Transverse colon (tissue), 4 donors: ENCODE results near the gene RMND1. TPM values are rescaled to one million over a fixed set of nuclear protein-coding genes. Genes with fewer than 3 reads are reported as not detected.

Experiments used
- DNase-seq: peaks from one replicate; pipeline ENCODE4 v3.0.0-alpha.2; 2019
- H3K27ac ChIP-seq, 4 donors: fragments of 200-600 bp; sonication (generic); 2 replicates each; pipeline ENCODE4 v1.5.1; 2016 to 2018; ENCODE audit warnings: inconsistent platforms in 4 of 4
- H3K27me3 ChIP-seq: fragments of 200-600 bp; sonication (generic); 2 replicates; pipeline ENCODE4 v1.5.1; 2017; ENCODE audit warnings: inconsistent platforms
- H3K36me3 ChIP-seq, 4 donors: fragments of 200-600 bp; sonication (generic); 2 replicates each; pipeline ENCODE4 v1.5.1; 2017 to 2019; ENCODE audit warnings: inconsistent platforms in 4 of 4
- H3K4me1 ChIP-seq, 4 donors: fragments of 200-600 bp; sonication (generic); 2 replicates each; pipeline ENCODE4 v1.5.1; 2017 to 2020; ENCODE audit warnings: inconsistent platforms in 4 of 4
- H3K4me3 ChIP-seq, 4 donors: fragments of 200-600 bp; sonication (generic); 1 replicate in 1 of 4; 2 replicates in 3 of 4; pipeline versions ENCODE4 v1.5.1 to v1.6.1; 2017 to 2019; ENCODE audit warnings: inconsistent platforms in 4 of 4
- H3K9me3 ChIP-seq, 2 donors: fragments of 200-600 bp; sonication (generic); 2 replicates each; pipeline ENCODE4 v1.5.1; 2017 to 2019; ENCODE audit warnings: inconsistent platforms in 2 of 2
- CTCF ChIP-seq, 5 experiments: fragments of 200-600 bp in 3 of 5; fragments of 450-650 bp in 2 of 5; sonication (generic) in 3 of 5; IDR thresholded peaks; 1 replicate in 2 of 5; 2 replicates in 3 of 5; pipeline ENCODE4 v1.5.1; 2016 to 2017; ENCODE audit warnings: antibody characterized with exemption in 5 of 5, inconsistent platforms in 3 of 5, mild to moderate bottlenecking in 2 of 5, moderate library complexity in 1 of 5
- EP300 ChIP-seq: sonication (generic); formaldehyde crosslinking; IDR thresholded peaks from one replicate; pipeline ENCODE4 v1.6.1; 2017; ENCODE audit warnings: antibody characterized with exemption, low read depth
- POLR2A ChIP-seq: fragments of 450-650 bp; IDR thresholded peaks from one replicate; pipeline ENCODE4 v1.6.1; 2016; ENCODE audit warnings: antibody characterized with exemption, mild to moderate bottlenecking, moderate library complexity
- POLR2AphosphoS5 ChIP-seq, 3 donors: sonication (generic); formaldehyde crosslinking; IDR thresholded peaks; one replicate each; pipeline ENCODE4 v1.6.1; 2016; ENCODE audit warnings: antibody characterized with exemption in 3 of 3
- WGBS, 2 donors: methylation state at CpG; one replicate each; pipeline ENCODE4 v1.1.5; 2018; ENCODE audit warnings: low coverage in 1 of 2; 5-methylcytosine and 5-hydroxymethylcytosine counted together
- in situ Hi-C, 4 donors: fragments of 200-750 bp; cut with MboI; loops; one replicate each; pipeline versions ENCODE4 v1.15.0 to v1.15.1; 2017; ENCODE audit warnings: low sequenced_read_pairs in 3 of 4, low pct_ligation_motif_present in 1 of 4, low pct_unique_long_range_greater_than_20kb in 1 of 4
- intact Hi-C: fragments of 100-400 bp; cut with DNase I; formaldehyde crosslinking; loops from one replicate; pipeline ENCODE4 v1.15.1; 2023; ENCODE audit warnings: low total_unique reads
- total RNA-seq, 4 donors: library from RNA; depleted of rRNA; stranded (reverse); fragments of >200 nt; gene quantifications; one replicate each; pipeline ENCODE4 v1.1.0, GENCODE V29; 2016

Gene RMND1
- total RNA-seq, 4 donors from 2014 or later: 5.6 to 29.2 (median 17.5) TPM

DNA sequence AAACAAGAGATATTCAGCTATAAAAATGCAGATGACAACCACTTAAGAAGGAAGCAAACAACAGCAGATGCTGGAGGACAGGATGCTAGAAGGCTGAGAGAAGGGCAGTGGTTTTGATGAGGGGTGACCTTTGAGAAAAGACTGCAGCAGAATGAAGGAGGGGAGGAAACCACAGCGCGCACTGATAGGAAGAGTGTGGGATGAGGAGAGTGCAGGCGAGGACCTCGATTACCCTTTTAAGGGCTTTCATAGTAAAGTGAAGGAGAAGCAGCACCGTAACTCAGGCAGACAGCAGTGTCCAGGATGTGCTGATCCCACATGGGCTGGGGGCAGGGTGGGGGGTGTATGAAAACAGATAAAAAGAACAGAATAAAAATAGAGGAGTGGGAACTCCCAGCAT is 79.8 kb downstream of the RMND1 start:
- intact Hi-C loops: loop anchor here (5.0 kb wide), 1 partner anchor 1620 kb away; no protein-coding TSS in a partner anchor
- Histone ChIP-seq H3K36me3 (peaks cover 0 to 8% (median 0%) of the 10 kb centered on the region in 4 donors), H3K4me3 (no peak overlapping the region), H3K4me1 (peaks cover 0 to 9% (median 1%) of the 10 kb centered on the region in 4 donors), H3K27me3 (no peaks in the 10 kb centered on the region), H3K9me3 (no peaks in the 10 kb centered on the region), H3K27ac (no peak overlapping the region)
- DNase-seq: no peak
- TF ChIP-seq POLR2A (no peak), EP300 (no peak), POLR2AphosphoS5 (IDR thresholded peaks at IDR 0.05) (no peak), CTCF (IDR thresholded peaks at IDR 0.05) (no peak)
- WGBS, 2 donors: 78 to 89% methylated on average over 5 of the region's 5 CpGs
- in situ Hi-C loops: no loop called here

- Histone ChIP-seq H3K27ac (no peak overlapping the region), H3K27me3 (no peaks in the 10 kb centered on the region), H3K4me3 (no peak overlapping the region), H3K9me3 (no peaks in the 10 kb centered on the region), H3K36me3 (peaks cover 0 to 19% (median 5%) of the 10 kb centered on the region in 4 donors), H3K4me1 (peaks cover 0 to 9% (median 1%) of the 10 kb centered on the region in 4 donors)
- TF ChIP-seq EP300 (no peak), POLR2AphosphoS5 (IDR thresholded peaks at IDR 0.05) (no peak), CTCF (IDR thresholded peaks at IDR 0.05) (no peak), POLR2A (no peak)
- DNase-seq: no peak
- in situ Hi-C loops (no loop called here), intact Hi-C loops (loop anchor here (5.0 kb wide), 1 partner anchor 1618 kb away; no protein-coding TSS in a partner anchor)
- 80 to 100% methylated on average over 2 to 6 of the region's 6 CpGs for WGBS, 2 donors
These were observed 81.3 kb downstream of the RMND1 start for GRCh38 chr6:151370509-151371078.

GRCh38 chr6:151365233-151365632 is 86.7 kb downstream of the RMND1 start:
- H3K9me3 ChIP-seq: no peaks in the 10 kb centered on the region
- no peak overlapping the region for H3K27ac ChIP-seq
- peaks cover 0 to 15% (median 6%) of the 10 kb centered on the region in 4 donors for H3K36me3 ChIP-seq
- H3K4me3 ChIP-seq: no peak overlapping the region
- TF ChIP-seq POLR2AphosphoS5 (IDR thresholded peaks at IDR 0.05): no peak
- no peak for TF ChIP-seq POLR2A
- no peak for TF ChIP-seq CTCF (IDR thresholded peaks at IDR 0.05)
- no peak for TF ChIP-seq EP300
- no peaks in the 10 kb centered on the region for H3K27me3 ChIP-seq
- intact Hi-C loops (no loop called here), in situ Hi-C loops (no loop called here)
- DNase-seq: no peak
- H3K4me1 ChIP-seq: no peaks in the 10 kb centered on the region
- 89 to 97% methylated on average over 6 of the region's 6 CpGs for WGBS, 2 donors

DNA sequence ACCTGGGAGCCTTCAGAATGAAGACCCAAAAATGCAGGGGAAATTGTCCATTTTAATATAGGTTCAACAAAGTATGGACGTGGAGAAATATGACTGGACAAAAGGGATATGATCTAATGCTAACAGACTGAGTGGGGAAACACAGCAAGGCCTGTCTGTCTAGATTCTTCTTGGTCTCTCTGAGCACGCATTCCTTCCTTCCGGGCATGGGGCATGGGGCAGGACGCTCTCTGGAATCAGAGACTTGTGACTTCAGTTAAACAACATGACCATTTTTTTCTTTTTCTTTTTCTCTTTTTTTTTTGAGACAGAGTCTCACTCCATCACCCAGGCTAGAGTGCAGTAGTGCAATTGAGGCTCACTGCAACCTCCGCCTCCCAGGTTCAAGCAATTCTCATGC is 92.4 kb downstream of the RMND1 start:
- WGBS, 2 donors: 78 to 95% methylated on average over 5 of the region's 5 CpGs
- H3K27ac ChIP-seq: no peak overlapping the region
- H3K36me3 ChIP-seq: no peaks in the 10 kb centered on the region
- no peaks in the 10 kb centered on the region for H3K27me3 ChIP-seq
- no peaks in the 10 kb centered on the region for H3K9me3 ChIP-seq
- H3K4me3 ChIP-seq: no peak overlapping the region
- TF ChIP-seq EP300 (no peak), POLR2AphosphoS5 (IDR thresholded peaks at IDR 0.05) (no peak), CTCF (IDR thresholded peaks at IDR 0.05) (no peak)
- intact Hi-C loops (no loop called here), in situ Hi-C loops (no loop called here)
- H3K4me1 ChIP-seq: no peaks in the 10 kb centered on the region
- DNase-seq: no peak
